Body of pancreas (tissue), 4 donors: ENCODE results near the gene UBR1. TPM values are rescaled to one million over a fixed set of nuclear protein-coding genes. Genes with fewer than 3 reads are reported as not detected.

Experiments used
- ATAC-seq: fragments of 150-250 bp; one replicate; pipeline ENCODE4 v1.9.1; 2016
- DNase-seq, 4 donors: peaks; one replicate each; pipeline ENCODE4 v3.0.0-alpha.2; 2019
- H3K27ac ChIP-seq, 4 donors: fragments of 200-600 bp; sonication (generic); 1 replicate in 3 of 4; 2 replicates in 1 of 4; pipeline versions ENCODE4 v1.5.1 to v1.6.1; 2016 to 2019; ENCODE audit warnings: mild to moderate bottlenecking in 1 of 4, mixed read lengths in 1 of 4, moderate library complexity in 1 of 4
- H3K27me3 ChIP-seq, 2 donors: fragments of 200-600 bp; sonication (generic); one replicate each; pipeline ENCODE4 v1.6.0; 2016; ENCODE audit warnings: mild to moderate bottlenecking in 1 of 2
- H3K36me3 ChIP-seq, 2 donors: fragments of 200-600 bp; sonication (generic); replicated peaks in 1 of 2; 2 replicates each; pipeline ENCODE4 v1.5.1; 2016; ENCODE audit warnings: low read depth in 2 of 2; ENCODE audit not compliant: insufficient read depth in 1 of 2
- H3K4me1 ChIP-seq: fragments of 200-600 bp; sonication (generic); one replicate; pipeline ENCODE4 v1.6.0; 2016
- H3K4me3 ChIP-seq, 2 donors: fragments of 200-600 bp; sonication (generic); 1 replicate in 1 of 2; 2 replicates in 1 of 2; pipeline ENCODE4 v1.5.1; 2016 to 2019
- H3K9me3 ChIP-seq, 3 donors: fragments of 200-600 bp; sonication (generic); 1 replicate in 2 of 3; 2 replicates in 1 of 3; pipeline ENCODE4 v1.5.1; 2016
- POLR2A ChIP-seq, 3 donors: fragments of 450-650 bp; IDR thresholded peaks; one replicate each; pipeline ENCODE4 v1.6.1; 2016; ENCODE audit warnings: antibody characterized with exemption in 3 of 3, mild to moderate bottlenecking in 2 of 3
- WGBS, 2 donors: methylation state at CpG; one replicate each; pipeline ENCODE4 v1.1.5; 2017; 5-methylcytosine and 5-hydroxymethylcytosine counted together
- intact Hi-C: fragments of 100-400 bp; cut with DNase I; formaldehyde crosslinking; loops from one replicate; pipeline ENCODE4 v1.15.1; 2023
- total RNA-seq, 2 donors: library from RNA; depleted of rRNA; stranded (reverse); fragments of >200 nt; gene quantifications; one replicate each; pipeline ENCODE4 v1.1.0, GENCODE V29; 2016
- TF ChIP-seq, protein P1 (sequence below), 7 experiments: fragments of 450-650 bp in 4 of 7; fragments of 200-600 bp in 3 of 7; sonication (generic) in 3 of 7; IDR thresholded peaks; one replicate each; pipeline ENCODE4 v1.5.1; 2016 to 2019; ENCODE audit warnings: antibody characterized with exemption in 7 of 7

The UBR1 gene
- total RNA-seq, 2 donors from 2014 or later, result 18.5 to 29.3 TPM

- ATAC-seq, result no peak
- H3K27me3 ChIP-seq, result no peaks in the 10 kb centered on the region
- no peak overlapping the region for H3K4me3 ChIP-seq
- no peak overlapping the region for H3K27ac ChIP-seq
- no peaks in the 10 kb centered on the region for H3K9me3 ChIP-seq
- 17 to 30% methylated on average over 1 of the region's 1 CpG for WGBS, 2 donors
- peaks cover 25% of the 10 kb centered on the region for H3K4me1 ChIP-seq
- intact Hi-C loops, result no loop called here
- TF ChIP-seq, protein P1, sequence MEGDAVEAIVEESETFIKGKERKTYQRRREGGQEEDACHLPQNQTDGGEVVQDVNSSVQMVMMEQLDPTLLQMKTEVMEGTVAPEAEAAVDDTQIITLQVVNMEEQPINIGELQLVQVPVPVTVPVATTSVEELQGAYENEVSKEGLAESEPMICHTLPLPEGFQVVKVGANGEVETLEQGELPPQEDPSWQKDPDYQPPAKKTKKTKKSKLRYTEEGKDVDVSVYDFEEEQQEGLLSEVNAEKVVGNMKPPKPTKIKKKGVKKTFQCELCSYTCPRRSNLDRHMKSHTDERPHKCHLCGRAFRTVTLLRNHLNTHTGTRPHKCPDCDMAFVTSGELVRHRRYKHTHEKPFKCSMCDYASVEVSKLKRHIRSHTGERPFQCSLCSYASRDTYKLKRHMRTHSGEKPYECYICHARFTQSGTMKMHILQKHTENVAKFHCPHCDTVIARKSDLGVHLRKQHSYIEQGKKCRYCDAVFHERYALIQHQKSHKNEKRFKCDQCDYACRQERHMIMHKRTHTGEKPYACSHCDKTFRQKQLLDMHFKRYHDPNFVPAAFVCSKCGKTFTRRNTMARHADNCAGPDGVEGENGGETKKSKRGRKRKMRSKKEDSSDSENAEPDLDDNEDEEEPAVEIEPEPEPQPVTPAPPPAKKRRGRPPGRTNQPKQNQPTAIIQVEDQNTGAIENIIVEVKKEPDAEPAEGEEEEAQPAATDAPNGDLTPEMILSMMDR (IDR thresholded peaks at IDR 0.05), result no peak
- TF ChIP-seq POLR2A (IDR thresholded peaks at IDR 0.05), result no peak
- H3K36me3 ChIP-seq, result no peaks in the 10 kb centered on the region
- no peak for DNase-seq
Observed at GRCh38 chr15:43103907-43104306, 1.9 kb downstream of the UBR1 start.

DNA sequence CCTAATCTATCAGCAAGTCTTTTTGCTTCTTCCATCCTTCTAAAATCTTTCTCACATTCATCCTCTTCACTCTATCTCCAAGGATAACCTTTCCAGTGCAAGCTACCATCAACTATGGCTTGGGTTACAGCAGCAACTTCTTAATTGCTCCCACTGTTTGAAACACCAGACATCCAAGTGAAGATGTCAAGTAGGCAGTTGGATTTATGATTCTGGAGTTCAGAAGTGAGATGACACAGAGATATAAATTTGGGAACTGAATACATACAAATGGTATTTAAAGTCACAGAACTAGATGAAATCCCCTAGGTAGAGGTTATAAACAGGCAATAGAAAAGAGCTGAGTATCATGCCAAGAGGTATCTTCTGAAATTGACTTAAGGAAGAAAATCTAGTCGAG, 3.7 kb downstream of the UBR1 start:
- H3K27ac ChIP-seq, result no peak overlapping the region
- H3K27me3 ChIP-seq, result no peaks in the 10 kb centered on the region
- no peaks in the 10 kb centered on the region for H3K36me3 ChIP-seq
- TF ChIP-seq, protein P1 (IDR thresholded peaks at IDR 0.05), result no peak
- TF ChIP-seq POLR2A (IDR thresholded peaks at IDR 0.05), result no peak
- no peaks in the 10 kb centered on the region for H3K9me3 ChIP-seq
- H3K4me1 ChIP-seq, result peaks cover 25% of the 10 kb centered on the region
- ATAC-seq, result no peak
- no peak overlapping the region for H3K4me3 ChIP-seq
- WGBS, 2 donors, result 86 to 89% methylated on average over 1 of the region's 1 CpG
- no peak for DNase-seq
- intact Hi-C loops, result no loop called here

DNA sequence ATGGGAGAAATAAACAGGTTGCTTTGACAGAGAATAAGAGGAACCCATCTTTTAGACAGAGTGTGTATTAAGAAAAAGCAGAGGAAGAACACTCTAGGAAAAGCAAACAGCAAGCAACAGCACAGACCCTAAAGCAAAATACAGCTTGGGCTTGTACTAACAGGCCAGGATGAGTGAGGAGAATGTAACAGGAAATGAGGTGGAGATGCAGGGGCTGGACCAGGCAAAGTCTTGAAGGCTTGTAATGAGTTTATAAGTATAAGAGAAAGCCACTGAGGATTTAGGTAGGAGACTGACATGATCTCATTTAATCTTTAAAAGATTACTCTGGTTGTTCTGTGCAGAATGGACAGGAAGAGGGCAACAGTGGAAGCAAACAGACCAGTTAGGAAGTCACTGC, 4.9 kb downstream of the UBR1 start:
- Histone ChIP-seq H3K4me3 (no peak overlapping the region), H3K27me3 (no peaks in the 10 kb centered on the region), H3K27ac (no peak overlapping the region), H3K4me1 (peaks cover 25% of the 10 kb centered on the region), H3K36me3 (no peaks in the 10 kb centered on the region), H3K9me3 (no peaks in the 10 kb centered on the region)
- no peak for ATAC-seq
- TF ChIP-seq, protein P1 (IDR thresholded peaks at IDR 0.05), result no peak
- TF ChIP-seq POLR2A (IDR thresholded peaks at IDR 0.05), result no peak
- DNase-seq, result no peak
- intact Hi-C loops, result no loop called here

DNA sequence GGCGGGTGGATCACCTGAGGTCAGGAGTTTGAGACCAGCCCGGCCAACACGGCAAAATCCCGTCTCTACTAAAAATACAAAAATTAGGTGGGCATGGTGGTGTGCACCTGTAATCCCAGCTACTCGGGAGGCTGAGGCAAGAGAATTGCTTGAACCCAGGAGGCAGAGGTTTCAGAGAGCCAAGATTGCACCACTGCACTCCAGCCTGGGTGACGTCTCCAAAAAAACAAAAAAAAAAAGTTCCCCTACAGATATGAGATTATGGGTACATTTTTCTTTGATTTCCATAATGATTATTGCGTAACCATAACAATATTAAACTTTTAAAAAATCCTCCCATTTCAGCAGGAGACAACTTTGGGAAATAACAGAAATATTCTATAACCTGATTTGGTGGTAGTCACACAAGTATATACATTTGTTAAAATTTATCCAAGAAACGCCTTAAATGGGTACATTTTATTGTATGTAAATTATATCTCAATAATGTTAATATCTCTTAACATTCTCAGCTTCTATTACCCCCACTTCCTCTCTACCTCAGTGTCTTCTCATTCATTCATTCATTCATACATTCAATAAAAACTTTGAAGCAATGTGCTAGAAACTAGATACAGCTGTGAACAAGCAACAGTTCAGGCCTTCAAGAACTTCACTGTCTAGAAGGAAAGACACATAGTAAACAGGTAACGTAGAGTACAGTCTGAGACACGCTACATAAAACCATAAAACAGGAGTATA, 6.6 kb downstream of the UBR1 start:
- DNase-seq, result no peak

More for the DNA sequence above, 6.6 kb downstream of the UBR1 start:
- no peaks in the 10 kb centered on the region for H3K36me3 ChIP-seq
- no peak for ATAC-seq
- intact Hi-C loops, result no loop called here
- no peaks in the 10 kb centered on the region for H3K9me3 ChIP-seq
- no peak for TF ChIP-seq POLR2A (IDR thresholded peaks at IDR 0.05)
- TF ChIP-seq, protein P1 (IDR thresholded peaks at IDR 0.05), result no peak
- H3K27me3 ChIP-seq, result no peaks in the 10 kb centered on the region
- 95 to 97% methylated on average over 10 of the region's 10 CpGs for WGBS, 2 donors
- peaks cover 16% of the 10 kb centered on the region for H3K4me1 ChIP-seq
- no peak overlapping the region for H3K27ac ChIP-seq
- no peak overlapping the region for H3K4me3 ChIP-seq
